ENCODE data around the gene KIAA0753. TPM values are rescaled to one million over a fixed set of nuclear protein-coding genes. Genes with fewer than 3 reads are reported as not detected.

The KIAA0753 gene
- total RNA-seq, 1 donor from 2014 or later = 7.0 TPM

DNA sequence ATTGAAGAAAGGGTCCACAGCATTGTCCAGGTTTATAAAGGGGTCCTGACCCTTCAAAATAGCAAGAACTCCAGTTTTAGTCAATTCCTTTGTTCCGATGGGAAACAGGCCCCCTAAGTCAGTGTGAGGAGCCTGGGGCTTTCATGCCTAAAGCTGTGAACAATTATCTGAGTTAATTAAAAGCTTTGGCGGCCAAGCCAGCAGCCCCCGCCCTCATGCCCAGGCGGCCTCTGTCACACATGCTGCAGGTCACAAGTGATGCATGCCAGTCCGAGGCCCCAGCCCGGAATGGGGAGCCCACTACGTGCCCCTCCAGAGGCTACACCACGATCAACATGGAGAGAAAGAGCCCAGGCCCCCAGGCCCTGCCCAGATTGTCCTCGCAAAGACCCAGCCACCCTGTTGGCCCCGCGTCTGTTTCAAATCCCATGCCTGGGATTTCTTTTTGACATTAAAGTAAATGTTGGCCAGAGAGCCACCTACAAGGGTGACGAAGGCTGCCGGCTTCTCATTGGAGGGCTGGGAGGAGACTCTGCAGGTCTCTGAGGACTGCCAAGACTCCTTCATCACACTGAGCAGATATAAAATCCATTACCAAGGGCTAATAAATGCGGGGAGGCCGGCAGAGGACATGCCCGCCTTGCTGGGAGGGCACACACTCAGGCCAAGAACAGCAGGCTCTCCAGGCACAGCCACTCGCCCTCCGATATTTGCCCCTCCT is 69.6 kb downstream of the KIAA0753 start:
- Histone ChIP-seq H3K9me3 (replicated peaks) (no peaks in the 10 kb centered on the region), H3K36me3 (no peaks in the 10 kb centered on the region), H3K4me3 (no peak overlapping the region), H3K27me3 (ENCODE audit: low read depth) (peaks cover 35% of the 10 kb centered on the region), H3K27ac (replicated peaks) (no peak overlapping the region), H3K4me1 (peaks cover 15% of the 10 kb centered on the region)
- DNase-seq = no peak
- intact Hi-C loops (cut with micrococcal nuclease) = no loop called here
- TF ChIP-seq, protein P1, sequence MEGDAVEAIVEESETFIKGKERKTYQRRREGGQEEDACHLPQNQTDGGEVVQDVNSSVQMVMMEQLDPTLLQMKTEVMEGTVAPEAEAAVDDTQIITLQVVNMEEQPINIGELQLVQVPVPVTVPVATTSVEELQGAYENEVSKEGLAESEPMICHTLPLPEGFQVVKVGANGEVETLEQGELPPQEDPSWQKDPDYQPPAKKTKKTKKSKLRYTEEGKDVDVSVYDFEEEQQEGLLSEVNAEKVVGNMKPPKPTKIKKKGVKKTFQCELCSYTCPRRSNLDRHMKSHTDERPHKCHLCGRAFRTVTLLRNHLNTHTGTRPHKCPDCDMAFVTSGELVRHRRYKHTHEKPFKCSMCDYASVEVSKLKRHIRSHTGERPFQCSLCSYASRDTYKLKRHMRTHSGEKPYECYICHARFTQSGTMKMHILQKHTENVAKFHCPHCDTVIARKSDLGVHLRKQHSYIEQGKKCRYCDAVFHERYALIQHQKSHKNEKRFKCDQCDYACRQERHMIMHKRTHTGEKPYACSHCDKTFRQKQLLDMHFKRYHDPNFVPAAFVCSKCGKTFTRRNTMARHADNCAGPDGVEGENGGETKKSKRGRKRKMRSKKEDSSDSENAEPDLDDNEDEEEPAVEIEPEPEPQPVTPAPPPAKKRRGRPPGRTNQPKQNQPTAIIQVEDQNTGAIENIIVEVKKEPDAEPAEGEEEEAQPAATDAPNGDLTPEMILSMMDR (IDR thresholded peaks at IDR 0.05; ENCODE audit: borderline replicate concordance) = no peak

DNA sequence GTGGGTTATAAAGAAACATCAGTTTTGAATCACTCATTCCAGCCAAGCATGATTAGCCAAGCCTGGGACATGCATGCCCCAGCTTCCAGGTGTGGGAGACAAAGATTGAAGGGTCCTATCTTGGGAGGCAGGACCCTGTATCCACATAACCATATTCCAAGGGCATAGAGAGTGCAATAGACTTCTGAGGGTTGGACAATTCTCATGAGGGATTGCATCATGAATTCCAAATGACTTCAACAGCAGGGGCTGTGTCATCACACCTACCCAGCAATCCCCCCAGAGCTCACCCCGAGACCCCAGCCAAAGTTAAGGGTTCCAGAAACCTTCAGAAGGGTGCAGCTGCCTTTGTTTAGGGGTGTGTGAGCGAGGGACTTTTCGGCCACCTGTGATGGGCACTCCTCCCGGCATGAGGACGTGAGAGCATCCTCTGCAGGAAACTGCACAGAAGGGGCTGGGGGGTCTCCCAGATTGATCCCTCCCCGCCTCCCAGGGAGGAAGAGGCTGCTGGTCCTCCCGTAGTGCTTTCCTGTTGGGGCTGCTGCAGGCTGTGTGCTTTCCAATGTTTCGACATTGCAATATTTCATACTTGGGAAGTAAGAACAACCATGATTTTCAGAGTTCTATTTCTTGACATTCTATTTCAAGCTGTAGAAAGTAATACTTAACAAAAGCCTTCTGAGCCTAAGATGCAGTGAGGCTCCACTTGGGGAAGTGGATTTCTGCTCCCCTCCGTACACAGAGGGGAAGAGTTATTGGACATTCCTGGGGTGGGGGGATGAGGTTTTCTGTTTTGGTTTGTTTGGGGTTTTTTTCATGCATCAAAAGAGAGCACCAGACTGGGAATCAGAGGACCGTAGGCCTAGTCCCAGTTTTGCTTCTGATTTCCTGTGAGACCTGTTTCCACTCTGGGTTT is 70.9 kb downstream of the KIAA0753 start:
- DNase-seq = no peak
- Histone ChIP-seq H3K9me3 (replicated peaks) (no peaks in the 10 kb centered on the region), H3K36me3 (no peaks in the 10 kb centered on the region), H3K27me3 (ENCODE audit: low read depth) (peaks cover 41% of the 10 kb centered on the region), H3K4me3 (no peak overlapping the region), H3K27ac (replicated peaks) (no peak overlapping the region), H3K4me1 (peaks cover 2% of the 10 kb centered on the region)
- TF ChIP-seq, protein P1 (IDR thresholded peaks at IDR 0.05; ENCODE audit: borderline replicate concordance) = no peak
- intact Hi-C loops (cut with micrococcal nuclease) = no loop called here

DNA sequence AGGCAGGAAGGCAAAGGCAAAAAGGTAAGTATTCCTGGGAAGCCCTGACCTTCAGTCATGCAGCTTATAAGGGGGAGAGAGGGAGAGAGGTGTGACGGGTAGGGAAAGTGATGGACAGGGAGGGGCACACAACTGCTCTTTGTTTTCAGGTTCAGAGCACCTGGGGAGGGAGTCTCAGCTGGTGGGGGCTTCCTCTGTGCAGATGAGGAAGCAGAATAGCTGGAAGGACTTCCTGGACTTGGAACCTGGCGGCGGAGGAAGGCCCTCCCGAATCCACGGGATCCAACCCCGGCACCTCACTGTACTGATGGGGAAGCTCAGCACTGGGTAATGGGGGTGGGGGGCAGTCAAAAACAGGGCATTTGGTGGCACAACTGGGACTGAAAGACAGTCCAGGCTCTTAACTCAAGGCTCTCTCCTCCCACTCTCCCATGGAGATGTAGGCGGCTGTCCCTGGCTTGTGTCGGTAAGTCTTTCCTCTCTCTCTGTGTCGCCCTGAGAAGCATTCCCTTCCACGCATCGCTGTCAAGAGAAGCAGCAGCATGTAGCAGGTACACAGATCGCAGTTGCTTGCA is 72.2 kb downstream of the KIAA0753 start:
- no peak overlapping the region for H3K27ac ChIP-seq (replicated peaks)
- intact Hi-C loops (cut with micrococcal nuclease) = no loop called here
- no peak for DNase-seq
- no peaks in the 10 kb centered on the region for H3K4me1 ChIP-seq
- peaks cover 41% of the 10 kb centered on the region for H3K27me3 ChIP-seq (ENCODE audit: low read depth)
- H3K9me3 ChIP-seq (replicated peaks) = no peaks in the 10 kb centered on the region
- H3K36me3 ChIP-seq = no peaks in the 10 kb centered on the region
- TF ChIP-seq, protein P1 (IDR thresholded peaks at IDR 0.05; ENCODE audit: borderline replicate concordance) = no peak
- no peak overlapping the region for H3K4me3 ChIP-seq

DNA sequence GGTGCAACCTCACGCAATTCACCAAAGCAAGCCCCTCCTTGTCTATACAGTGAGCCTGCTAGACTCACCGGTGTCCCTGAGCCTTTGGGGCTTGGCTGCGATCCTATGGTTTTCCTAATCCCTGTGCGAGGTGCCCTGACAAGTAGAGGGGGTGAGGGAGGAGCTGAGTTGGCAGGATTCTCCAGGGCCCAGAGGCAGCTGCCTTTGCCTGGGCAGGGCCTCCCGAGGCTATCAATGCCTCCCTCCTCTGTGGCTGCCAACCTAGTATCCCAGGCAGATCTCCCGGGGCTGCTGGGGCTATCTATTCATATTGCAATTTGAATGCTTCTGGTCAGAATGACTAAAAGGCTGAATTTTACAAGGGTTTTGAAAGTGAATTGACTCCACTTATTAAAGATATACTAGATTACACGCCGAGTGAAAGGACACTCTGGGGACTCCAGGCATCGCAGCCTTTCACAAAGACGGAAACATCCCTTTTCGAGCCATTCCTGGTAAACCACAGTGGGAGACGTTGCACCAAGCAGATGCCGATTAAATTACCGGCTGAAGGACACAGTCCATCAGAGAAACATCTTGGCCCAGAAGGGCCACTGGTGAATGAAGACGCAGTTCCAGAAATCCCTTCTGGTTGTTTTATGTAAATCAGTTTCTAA is 72.9 kb downstream of the KIAA0753 start:
- Histone ChIP-seq H3K27me3 (ENCODE audit: low read depth) (peaks cover 41% of the 10 kb centered on the region), H3K9me3 (replicated peaks) (no peaks in the 10 kb centered on the region), H3K4me3 (no peak overlapping the region), H3K36me3 (no peaks in the 10 kb centered on the region), H3K27ac (replicated peaks) (no peak overlapping the region), H3K4me1 (no peaks in the 10 kb centered on the region)
- TF ChIP-seq, protein P1 (IDR thresholded peaks at IDR 0.05; ENCODE audit: borderline replicate concordance) = no peak
- intact Hi-C loops (cut with micrococcal nuclease) = no loop called here
- DNase-seq = no peak

DNA sequence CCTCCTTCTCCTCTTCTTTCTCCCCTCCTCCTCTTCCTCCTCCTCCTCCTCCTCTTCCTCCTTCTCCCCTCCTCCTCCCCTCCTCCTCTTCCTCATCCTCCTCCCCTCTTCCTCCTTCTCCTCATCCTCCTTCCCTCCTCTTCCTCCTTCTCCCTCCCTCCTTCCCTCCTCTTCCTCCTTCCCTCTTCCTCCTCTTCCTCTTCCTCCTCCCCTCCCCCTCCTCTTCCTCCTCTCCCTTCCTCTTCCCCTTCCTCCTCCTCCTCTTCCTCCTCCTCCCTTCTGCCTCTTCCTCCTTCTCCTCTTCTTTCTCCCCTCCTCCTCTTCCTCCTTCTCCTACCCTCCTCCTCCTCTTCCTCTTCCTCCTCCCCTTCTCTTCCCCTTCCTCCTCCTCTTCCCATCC is 79.1 kb downstream of the KIAA0753 start:
- H3K36me3 ChIP-seq = no peaks in the 10 kb centered on the region
- H3K9me3 ChIP-seq (replicated peaks) = no peaks in the 10 kb centered on the region
- no peak overlapping the region for H3K27ac ChIP-seq (replicated peaks)
- no peaks in the 10 kb centered on the region for H3K4me1 ChIP-seq
- peaks cover 22% of the 10 kb centered on the region for H3K27me3 ChIP-seq (ENCODE audit: low read depth)
- H3K4me3 ChIP-seq = no peak overlapping the region
- no peak for DNase-seq
- intact Hi-C loops (cut with micrococcal nuclease) = no loop called here
- TF ChIP-seq, protein P1 (IDR thresholded peaks at IDR 0.05; ENCODE audit: borderline replicate concordance) = no peak

Data from left ventricle myocardium inferior (tissue), 1 donor.